ENCODE data around the gene SLC30A4.

DNA sequence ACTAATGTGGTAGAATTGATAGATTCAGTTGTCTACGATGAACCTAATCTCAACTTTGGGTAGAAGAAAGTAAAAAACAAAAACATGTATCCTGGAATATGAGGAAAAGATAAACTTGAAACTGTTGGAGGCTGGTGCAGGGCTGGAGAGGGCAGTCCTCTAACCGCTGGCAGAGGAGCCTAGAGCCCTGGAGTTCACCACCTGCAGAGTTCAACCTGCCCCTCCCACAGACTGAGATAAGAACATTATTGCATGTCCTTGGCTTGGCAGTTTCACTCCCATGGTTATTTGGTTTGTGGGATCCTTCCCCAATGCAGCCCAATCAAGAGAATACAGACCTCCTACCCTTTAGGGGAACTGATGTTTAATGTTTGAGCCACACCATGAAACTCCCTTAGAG, 91.0 kb downstream of the SLC30A4 start:
- no peak for TF ChIP-seq POLR2AphosphoS5 (IDR thresholded peaks at IDR 0.05)
- TF ChIP-seq, protein P1, sequence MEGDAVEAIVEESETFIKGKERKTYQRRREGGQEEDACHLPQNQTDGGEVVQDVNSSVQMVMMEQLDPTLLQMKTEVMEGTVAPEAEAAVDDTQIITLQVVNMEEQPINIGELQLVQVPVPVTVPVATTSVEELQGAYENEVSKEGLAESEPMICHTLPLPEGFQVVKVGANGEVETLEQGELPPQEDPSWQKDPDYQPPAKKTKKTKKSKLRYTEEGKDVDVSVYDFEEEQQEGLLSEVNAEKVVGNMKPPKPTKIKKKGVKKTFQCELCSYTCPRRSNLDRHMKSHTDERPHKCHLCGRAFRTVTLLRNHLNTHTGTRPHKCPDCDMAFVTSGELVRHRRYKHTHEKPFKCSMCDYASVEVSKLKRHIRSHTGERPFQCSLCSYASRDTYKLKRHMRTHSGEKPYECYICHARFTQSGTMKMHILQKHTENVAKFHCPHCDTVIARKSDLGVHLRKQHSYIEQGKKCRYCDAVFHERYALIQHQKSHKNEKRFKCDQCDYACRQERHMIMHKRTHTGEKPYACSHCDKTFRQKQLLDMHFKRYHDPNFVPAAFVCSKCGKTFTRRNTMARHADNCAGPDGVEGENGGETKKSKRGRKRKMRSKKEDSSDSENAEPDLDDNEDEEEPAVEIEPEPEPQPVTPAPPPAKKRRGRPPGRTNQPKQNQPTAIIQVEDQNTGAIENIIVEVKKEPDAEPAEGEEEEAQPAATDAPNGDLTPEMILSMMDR (IDR thresholded peaks at IDR 0.05) = no peak
